ENCODE data around the gene NUDT13.

The NUDT13 gene

GRCh38 chr10:73110345-73110849 is at the start of gene NUDT13:
NUDT13 (plus strand) TSS chr10:73110455; CDS start chr10:73114366, 3,911 bp downstream.
- no peak for DNase-seq

- DNase-seq = peak; percentile 24
Observed at GRCh38 chr10:73060738-73061635, 49.3 kb upstream of the NUDT13 start.

GRCh38 chr10:73061743-73062142 is 48.5 kb upstream of the NUDT13 start:
- DNase-seq = no peak

DNA sequence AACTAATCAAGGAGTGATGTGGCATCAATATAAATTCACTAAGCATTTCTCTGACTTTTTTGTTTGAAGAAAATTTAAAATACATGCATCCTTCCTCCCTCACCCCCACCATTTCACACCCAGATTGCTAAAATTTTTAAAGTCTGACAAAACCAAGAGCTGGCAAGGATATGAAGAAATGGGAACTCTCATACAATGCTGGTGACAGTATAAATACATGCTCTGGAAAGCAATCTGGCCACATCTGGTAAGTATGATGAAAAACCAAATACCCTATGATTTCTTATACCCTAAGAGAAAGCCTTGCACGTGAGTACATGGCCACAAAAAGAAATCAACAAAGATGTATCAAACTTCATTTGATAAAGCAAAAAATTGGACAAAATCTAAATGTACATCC is 44.8 kb upstream of the NUDT13 start:
- no peak for DNase-seq

GRCh38 chr10:73073627-73074026 is 36.6 kb upstream of the NUDT13 start:
- no peak for DNase-seq

- DNase-seq = no peak
Observed at GRCh38 chr10:73075829-73076228, 34.4 kb upstream of the NUDT13 start.

GRCh38 chr10:73076360-73077183 is 33.7 kb upstream of the NUDT13 start:
- DNase-seq = no peak

DNA sequence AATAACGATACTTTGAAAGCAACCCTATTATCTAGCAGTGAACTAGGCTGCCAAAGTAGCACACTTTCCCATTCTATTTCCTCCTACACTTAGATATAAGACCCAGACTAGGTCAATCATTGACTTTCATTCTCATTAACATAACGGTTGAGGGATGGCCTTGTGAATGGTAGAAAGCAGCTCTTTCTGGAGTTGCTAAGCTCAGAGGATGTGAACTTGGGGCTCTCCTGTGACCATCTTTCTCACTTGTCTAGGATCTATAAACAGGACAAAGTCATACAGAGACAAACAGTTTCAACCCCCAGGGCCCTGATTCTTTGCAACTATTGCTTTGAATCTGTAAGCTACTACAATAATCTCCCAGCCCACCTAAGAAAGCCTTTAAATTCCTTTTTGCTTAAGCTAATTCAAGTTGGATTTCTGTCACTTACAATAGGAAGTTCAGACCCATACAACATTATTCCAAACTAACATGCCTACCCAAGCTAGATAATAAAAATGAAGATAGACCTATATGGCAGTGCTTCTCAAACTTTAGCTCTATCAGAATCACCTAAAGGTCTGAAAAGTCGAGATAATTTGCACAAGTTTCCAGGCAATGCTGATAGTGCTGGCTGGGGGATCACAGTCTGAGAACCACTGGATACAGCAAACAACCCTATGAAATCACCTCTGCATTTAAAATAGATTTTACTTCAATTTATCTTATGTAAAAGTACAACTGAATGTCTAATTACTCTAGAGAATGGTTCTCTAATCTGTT is 30.3 kb upstream of the NUDT13 start:
- DNase-seq = no peak

DNA sequence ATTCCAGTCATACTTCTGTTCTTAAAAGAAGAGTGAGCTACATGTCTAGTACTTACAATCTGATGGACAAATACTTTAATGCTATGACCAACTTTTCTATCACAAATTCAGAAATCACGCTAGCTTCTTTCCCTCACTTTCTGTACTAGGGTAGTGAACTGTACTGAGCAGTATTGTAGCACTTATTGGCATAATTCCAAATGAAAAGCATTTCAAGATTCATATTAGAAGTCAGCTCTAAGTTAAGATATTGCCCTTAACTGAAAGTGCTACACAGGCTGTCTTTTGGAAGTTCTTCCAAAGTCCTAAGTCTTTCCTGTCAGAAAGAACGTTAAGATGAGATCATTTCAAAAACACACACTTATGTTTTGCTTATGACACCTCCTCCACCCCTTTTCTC is 27.0 kb upstream of the NUDT13 start:
- no peak for DNase-seq

- no peak for DNase-seq
Observed at GRCh38 chr10:73084209-73084608, 26.0 kb upstream of the NUDT13 start.

GRCh38 chr10:73086816-73087215 is 23.4 kb upstream of the NUDT13 start:
- no peak for DNase-seq

DNA sequence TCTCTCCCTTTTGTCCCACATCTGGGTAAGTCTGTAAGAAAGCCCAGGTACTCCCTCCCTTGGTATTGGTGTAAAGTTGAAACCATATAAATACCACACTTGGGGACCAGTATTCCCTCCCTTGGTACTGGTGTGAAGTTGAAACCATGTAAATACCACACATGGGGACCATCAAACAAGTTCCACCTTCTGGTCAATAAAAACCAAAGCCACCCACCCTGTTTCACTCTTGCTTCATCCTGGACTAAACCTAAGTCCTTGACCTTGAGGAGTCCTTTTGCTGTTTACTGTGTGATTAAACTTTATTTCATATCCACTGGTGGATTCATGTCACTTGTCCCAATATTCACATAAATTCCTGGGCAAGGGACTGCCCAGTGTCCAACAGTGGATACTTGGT is 22.0 kb upstream of the NUDT13 start:
- DNase-seq = no peak

DNA sequence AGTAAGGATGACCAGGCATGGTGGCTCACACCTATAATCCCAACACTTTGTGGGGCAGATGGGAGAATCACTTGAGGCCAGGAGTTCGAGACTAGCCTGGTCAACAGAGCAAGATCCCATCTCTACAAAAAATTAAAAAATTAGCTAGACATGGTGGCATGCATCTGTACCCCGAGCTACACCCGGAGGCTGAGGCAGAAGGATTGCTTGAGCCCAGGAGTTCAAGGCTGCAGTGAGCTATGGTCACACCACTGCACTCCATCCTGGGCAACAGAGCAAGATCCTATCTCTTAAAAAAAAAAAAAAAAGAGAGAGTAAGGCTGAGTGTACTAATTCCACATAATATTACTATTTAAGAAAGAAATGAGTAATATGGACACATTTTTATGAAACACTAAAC is 17.4 kb upstream of the NUDT13 start:
- no peak for DNase-seq

- DNase-seq = no peak
Observed at GRCh38 chr10:73093922-73094850, 16.1 kb upstream of the NUDT13 start.

DNA sequence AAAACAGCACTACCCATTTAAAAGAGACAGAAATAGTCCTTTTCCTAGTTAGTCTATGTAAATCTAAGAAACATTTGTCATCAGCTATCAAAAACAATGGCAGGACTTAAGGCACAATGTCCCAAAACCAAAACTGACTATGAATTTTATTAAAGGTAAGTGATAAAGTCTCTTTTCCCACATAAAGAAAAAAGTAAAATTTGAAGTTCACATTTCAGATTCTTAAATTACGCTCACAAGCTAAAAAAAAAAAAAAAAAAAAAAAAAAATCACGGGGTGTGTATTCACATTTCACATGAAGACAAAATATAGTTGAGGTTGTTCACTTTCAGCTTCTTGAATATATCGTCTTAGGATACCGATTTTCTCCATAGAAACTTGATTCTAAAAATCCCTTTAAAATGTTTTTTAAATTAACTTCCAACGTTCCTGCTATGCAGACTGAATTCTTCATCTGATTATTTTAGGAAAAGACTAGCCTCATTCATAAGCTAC is 15.2 kb upstream of the NUDT13 start:
- no peak for DNase-seq

- no peak for DNase-seq
Observed at GRCh38 chr10:73095481-73096021, 14.7 kb upstream of the NUDT13 start.

GRCh38 chr10:73096041-73096448 is 14.2 kb upstream of the NUDT13 start:
- DNase-seq = no peak

- DNase-seq = peak; percentile 90
Observed at GRCh38 chr10:73096449-73097304, 13.6 kb upstream of the NUDT13 start, which contains the start of gene P4HA1. P4HA1 (minus strand) TSS chr10:73096866; CDS start chr10:73074883, 21,983 bp downstream.

DNA sequence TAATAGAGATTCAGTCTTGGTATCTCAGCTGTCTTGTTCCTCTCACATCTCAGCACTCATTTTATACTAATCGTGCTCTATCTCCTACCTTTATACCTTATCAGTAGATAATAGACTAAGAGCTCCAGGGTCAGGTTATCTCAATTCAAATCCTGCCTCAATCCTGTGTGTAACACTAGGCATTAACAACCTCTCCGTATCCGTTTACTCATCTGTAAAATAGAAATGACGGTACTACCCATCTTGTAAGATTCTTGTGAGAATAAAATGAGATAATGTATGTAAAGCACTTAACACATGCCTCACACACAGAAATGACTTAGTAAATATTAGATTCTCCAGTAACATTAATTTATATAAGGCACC is 13.0 kb upstream of the NUDT13 start:
- DNase-seq = no peak

DNA sequence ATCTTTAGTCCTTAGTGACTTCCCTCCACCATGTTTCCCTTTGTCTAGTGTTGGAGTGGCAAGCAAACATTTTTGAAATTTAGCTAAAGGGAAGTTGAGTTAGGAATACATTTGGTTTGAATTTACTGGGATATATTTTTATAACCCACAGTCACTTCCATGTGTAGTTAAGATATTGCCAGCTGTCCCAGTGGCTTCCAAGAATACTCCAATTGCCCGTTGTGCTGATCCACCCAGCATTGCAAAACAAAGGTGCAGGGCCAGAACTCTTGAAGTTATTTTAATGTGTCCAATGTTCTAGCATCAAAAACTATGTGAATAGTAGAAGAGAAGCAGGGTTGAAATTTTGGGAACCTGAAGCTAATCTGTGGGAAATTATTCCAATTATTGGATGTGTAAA is 11.1 kb upstream of the NUDT13 start:
- DNase-seq = no peak

Measured in NCI-H1048 (cell line).